Measurements from ENCODE around the gene KRTAP5-1. TPM values are rescaled to one million over a fixed set of nuclear protein-coding genes. Genes with fewer than 3 reads are reported as not detected.

KRTAP5-1 gene
- total RNA-seq, 2 experiments from 2014 or later: not detected

DNA sequence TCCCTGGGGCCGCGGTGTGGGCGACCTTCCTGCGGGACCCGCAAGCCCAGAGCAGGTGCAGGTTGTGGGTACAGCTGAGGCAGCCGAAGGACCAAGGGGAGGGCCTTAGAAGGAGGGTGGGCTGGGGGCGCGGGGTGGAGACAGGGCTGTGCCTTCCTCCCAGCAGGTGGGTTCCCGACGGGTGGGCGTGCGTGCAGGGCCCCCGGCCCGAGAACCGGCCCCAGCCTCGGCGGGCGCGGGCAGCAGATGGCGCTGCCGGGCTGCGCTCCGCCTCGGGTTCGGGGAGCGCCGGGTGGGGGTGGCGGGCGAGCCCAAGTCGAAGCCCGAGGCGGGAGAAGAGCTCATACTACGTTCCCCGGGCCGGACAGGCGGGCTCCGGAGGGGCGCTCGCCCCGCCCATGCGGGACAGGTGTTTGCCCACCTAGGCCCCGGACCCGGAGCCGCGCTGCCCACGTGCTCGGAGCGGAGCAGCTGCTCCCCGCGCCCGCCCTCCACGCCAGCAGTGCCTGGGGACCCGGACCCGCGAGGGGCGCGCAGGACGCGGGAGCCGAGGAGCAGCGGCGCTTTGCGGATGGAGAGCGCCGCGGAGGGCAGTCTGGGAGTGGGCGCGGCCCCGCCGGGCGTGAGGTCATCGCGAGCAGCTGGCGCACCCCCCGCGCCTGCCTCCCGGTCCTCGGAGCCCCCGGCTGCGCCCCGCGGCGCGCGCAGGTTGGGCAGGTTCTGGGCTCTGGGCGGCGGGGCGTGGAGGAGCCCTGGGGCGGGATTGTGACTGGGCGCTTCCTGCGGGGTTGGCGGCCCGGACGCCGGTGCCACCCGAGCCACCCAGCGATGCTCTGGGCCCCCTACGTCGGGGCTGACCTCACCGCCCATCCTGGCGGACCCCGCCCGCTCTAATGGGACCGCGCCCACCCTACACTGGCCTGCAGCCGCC, 38.3 kb downstream of the KRTAP5-1 start:
- peak; percentile 79 for ATAC-seq
- intact Hi-C loops (cut with micrococcal nuclease): no loop called here
- Mint-ChIP-seq H3K36me3 (ENCODE audit: low read depth) (no peaks in the 10 kb centered on the region), H3K4me3 (no peak overlapping the region), H3K4me1 (ENCODE audit: low read depth) (no peaks in the 10 kb centered on the region), H3K27me3 (peaks cover 22% of the 10 kb centered on the region), H3K27ac (no peak overlapping the region), H3K9me3 (no peaks in the 10 kb centered on the region)
- POLR2A ChIA-PET: interaction anchor here (2.7 kb wide), 1 partner anchor 27 kb away, joined by 11 read pairs; no protein-coding TSS in a partner anchor
- TF ChIP-seq, protein P1, sequence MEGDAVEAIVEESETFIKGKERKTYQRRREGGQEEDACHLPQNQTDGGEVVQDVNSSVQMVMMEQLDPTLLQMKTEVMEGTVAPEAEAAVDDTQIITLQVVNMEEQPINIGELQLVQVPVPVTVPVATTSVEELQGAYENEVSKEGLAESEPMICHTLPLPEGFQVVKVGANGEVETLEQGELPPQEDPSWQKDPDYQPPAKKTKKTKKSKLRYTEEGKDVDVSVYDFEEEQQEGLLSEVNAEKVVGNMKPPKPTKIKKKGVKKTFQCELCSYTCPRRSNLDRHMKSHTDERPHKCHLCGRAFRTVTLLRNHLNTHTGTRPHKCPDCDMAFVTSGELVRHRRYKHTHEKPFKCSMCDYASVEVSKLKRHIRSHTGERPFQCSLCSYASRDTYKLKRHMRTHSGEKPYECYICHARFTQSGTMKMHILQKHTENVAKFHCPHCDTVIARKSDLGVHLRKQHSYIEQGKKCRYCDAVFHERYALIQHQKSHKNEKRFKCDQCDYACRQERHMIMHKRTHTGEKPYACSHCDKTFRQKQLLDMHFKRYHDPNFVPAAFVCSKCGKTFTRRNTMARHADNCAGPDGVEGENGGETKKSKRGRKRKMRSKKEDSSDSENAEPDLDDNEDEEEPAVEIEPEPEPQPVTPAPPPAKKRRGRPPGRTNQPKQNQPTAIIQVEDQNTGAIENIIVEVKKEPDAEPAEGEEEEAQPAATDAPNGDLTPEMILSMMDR (IDR thresholded peaks at IDR 0.05): peak; percentile 87
- peak; percentile 60 for DNase-seq
- CTCF ChIA-PET: interaction anchor here (0.7 to 7.3 kb wide), 26 partner anchors 9 to 147 kb away, joined by 3 to 170 read pairs (median 7); no protein-coding TSS in a partner anchor

GRCh38 chr11:1546077-1546535, 39.0 kb downstream of the KRTAP5-1 start:
- no peaks in the 10 kb centered on the region for H3K4me1 Mint-ChIP-seq (ENCODE audit: low read depth)
- no peak for DNase-seq
- H3K36me3 Mint-ChIP-seq (ENCODE audit: low read depth): no peaks in the 10 kb centered on the region
- H3K27ac Mint-ChIP-seq: no peak overlapping the region
- no peak for ATAC-seq
- H3K9me3 Mint-ChIP-seq: no peaks in the 10 kb centered on the region
- CTCF ChIA-PET: interaction anchor here (1.0 to 7.3 kb wide), 18 partner anchors 9 to 148 kb away, joined by 3 to 170 read pairs (median 8); no protein-coding TSS in a partner anchor
- TF ChIP-seq, protein P1 (IDR thresholded peaks at IDR 0.05): no peak
- peaks cover 22% of the 10 kb centered on the region for H3K27me3 Mint-ChIP-seq
- POLR2A ChIA-PET: interaction anchor here (2.7 kb wide), 1 partner anchor 28 kb away, joined by 11 read pairs; no protein-coding TSS in a partner anchor
- no peak overlapping the region for H3K4me3 Mint-ChIP-seq
- intact Hi-C loops (cut with micrococcal nuclease): no loop called here

DNA sequence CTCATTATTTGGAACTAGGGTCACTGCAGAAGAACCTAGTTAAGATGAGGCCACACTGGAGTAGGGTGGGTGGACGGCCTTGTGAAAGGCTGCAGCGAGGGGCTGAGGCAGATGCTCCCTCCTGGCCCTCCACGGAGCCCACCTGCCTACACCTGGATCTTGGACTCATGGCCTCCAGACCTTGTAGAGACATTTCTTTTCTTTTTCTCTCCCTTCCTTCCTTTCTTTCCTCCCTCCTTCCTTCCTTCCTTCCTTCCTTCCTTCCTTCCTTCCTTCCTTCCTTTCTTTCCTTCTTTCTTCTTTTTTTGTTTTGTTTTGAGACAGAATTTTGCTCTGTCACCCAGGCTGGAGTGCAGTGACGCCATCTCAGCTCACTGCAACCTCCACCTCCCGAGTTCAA, 39.7 kb downstream of the KRTAP5-1 start:
- ChIA-PET CTCF (interaction anchor here (1.5 to 7.3 kb wide), 3 partner anchors 29 to 92 kb away, joined by 5 to 170 read pairs (median 11); no protein-coding TSS in a partner anchor), POLR2A (no interaction called here)
- Mint-ChIP-seq H3K4me1 (ENCODE audit: low read depth) (no peaks in the 10 kb centered on the region), H3K36me3 (ENCODE audit: low read depth) (no peaks in the 10 kb centered on the region), H3K27ac (no peak overlapping the region), H3K9me3 (no peaks in the 10 kb centered on the region), H3K27me3 (peaks cover 22% of the 10 kb centered on the region), H3K4me3 (no peak overlapping the region)
- ATAC-seq (no peak), DNase-seq (no peak)
- TF ChIP-seq, protein P1 (IDR thresholded peaks at IDR 0.05): no peak
- intact Hi-C loops (cut with micrococcal nuclease): no loop called here

- ChIA-PET CTCF (interaction anchor here (7.3 kb wide), 1 partner anchor 30 kb away, joined by 170 read pairs; no protein-coding TSS in a partner anchor), POLR2A (no interaction called here)
- H3K27me3 Mint-ChIP-seq: peaks cover 22% of the 10 kb centered on the region
- TF ChIP-seq, protein P1 (IDR thresholded peaks at IDR 0.05): no peak
- H3K4me3 Mint-ChIP-seq: no peak overlapping the region
- H3K9me3 Mint-ChIP-seq: no peaks in the 10 kb centered on the region
- H3K27ac Mint-ChIP-seq: no peak overlapping the region
- H3K4me1 Mint-ChIP-seq (ENCODE audit: low read depth): no peaks in the 10 kb centered on the region
- H3K36me3 Mint-ChIP-seq (ENCODE audit: low read depth): no peaks in the 10 kb centered on the region
- DNase-seq (no peak), ATAC-seq (no peak)
- intact Hi-C loops (cut with micrococcal nuclease): no loop called here
Measured at GRCh38 chr11:1544536-1544935, 40.5 kb downstream of the KRTAP5-1 start.

Data from activated CD8-positive, alpha-beta T cell treated with anti-CD3 and anti-CD28 coated beads for 36 hours (primary cell).